ENCODE results near the gene C1QTNF1. TPM values are rescaled to one million over a fixed set of nuclear protein-coding genes. Genes with fewer than 3 reads are reported as not detected.

Gene C1QTNF1
- total RNA-seq, 4 donors from 2014 or later, result 58.8 to 135 (median 73.7) TPM

GRCh38 chr17:79085154-79085920 lies 61.4 kb downstream of the C1QTNF1 start:
- peaks cover 0 to 3% of the 10 kb centered on the region in 2 donors for H3K4me1 ChIP-seq
- H3K27ac ChIP-seq, result no peak overlapping the region
- no peak overlapping the region for H3K4me3 ChIP-seq (replicated peaks in 1 of 3)
- H3K27me3 ChIP-seq, result no peaks in the 10 kb centered on the region
- TF ChIP-seq POLR2A (IDR thresholded peaks at IDR 0.05), result no peak
- no peak for TF ChIP-seq CTCF (IDR thresholded peaks at IDR 0.05)
- 91 to 96% methylated on average over 9 to 24 of the region's 30 CpGs for WGBS, 2 donors
- peaks cover 18 to 32% of the 10 kb centered on the region in 2 donors for H3K36me3 ChIP-seq
- intact Hi-C loops (cut with DNase I), result no loop called here
- DNase-seq, result no peak
- no peaks in the 10 kb centered on the region for H3K9me3 ChIP-seq

GRCh38 chr17:79085921-79086551 lies 62.1 kb downstream of the C1QTNF1 start:
- peaks cover 18 to 26% of the 10 kb centered on the region in 2 donors for H3K36me3 ChIP-seq
- DNase-seq, result no peak
- no peaks in the 10 kb centered on the region for H3K27me3 ChIP-seq
- H3K4me3 ChIP-seq (replicated peaks in 1 of 3), result no peak overlapping the region
- no peaks in the 10 kb centered on the region for H3K9me3 ChIP-seq
- TF ChIP-seq POLR2A (IDR thresholded peaks at IDR 0.05) (no peak), CTCF (IDR thresholded peaks at IDR 0.05) (no peak)
- intact Hi-C loops (cut with DNase I), result no loop called here
- H3K27ac ChIP-seq, result no peak overlapping the region
- 93 to 98% methylated on average over 10 to 13 of the region's 28 CpGs for WGBS, 2 donors
- H3K4me1 ChIP-seq, result peaks cover 0 to 9% of the 10 kb centered on the region in 2 donors

DNA sequence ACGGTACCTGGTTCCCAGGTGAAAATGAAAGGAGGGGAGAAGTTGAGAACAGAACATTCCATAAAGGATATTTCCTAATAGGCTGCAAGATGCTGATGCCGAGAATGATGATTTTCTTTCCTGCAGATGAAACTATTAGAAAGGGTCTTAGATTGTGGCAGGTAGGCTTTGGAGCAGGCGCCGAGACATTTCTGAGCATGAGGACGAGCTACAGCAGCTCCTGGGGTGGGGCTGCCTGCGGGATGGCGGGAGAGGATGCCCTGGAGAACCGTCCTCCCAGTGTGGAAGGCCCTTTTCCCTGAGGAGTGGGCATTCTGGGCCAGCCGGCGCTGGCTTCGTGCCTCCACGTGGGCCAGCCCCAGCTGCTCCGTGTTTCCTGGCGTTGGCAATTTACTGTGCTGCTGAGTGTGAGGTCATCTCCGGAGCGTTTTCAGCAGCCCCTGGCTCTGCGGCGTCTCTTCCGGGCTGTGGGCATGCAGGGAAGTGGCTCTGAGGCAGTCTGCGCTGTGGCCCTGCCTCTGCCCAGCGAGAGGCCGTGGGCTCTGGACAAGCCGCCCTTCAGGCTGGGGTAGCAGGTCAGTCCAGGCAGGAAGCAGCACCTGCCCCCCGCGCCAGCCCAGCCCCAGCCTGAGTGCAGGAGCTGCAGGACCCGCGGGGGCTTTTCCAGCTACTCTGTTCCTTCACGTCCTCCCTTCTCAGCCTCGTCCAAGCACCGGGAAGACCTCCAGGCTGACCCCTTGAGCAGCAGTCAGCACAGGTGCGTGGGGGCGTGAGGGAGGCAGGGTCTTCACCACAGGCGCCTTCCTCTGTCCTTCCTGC lies 62.8 kb downstream of the C1QTNF1 start:
- Histone ChIP-seq H3K9me3 (no peaks in the 10 kb centered on the region), H3K27me3 (no peaks in the 10 kb centered on the region), H3K4me3 (replicated peaks in 1 of 3) (no peak overlapping the region), H3K27ac (no peak overlapping the region), H3K4me1 (peaks cover 0 to 9% of the 10 kb centered on the region in 2 donors), H3K36me3 (peaks cover 18 to 26% of the 10 kb centered on the region in 2 donors)
- WGBS, 2 donors, result 81 to 91% methylated on average over 19 to 28 of the region's 33 CpGs
- intact Hi-C loops (cut with DNase I), result no loop called here
- DNase-seq, result no peak
- TF ChIP-seq CTCF (IDR thresholded peaks at IDR 0.05) (no peak), POLR2A (IDR thresholded peaks at IDR 0.05) (no peak)

- peak; percentile 74 for DNase-seq
- H3K36me3 ChIP-seq, result peaks cover 18 to 26% of the 10 kb centered on the region in 2 donors
- H3K27me3 ChIP-seq, result no peaks in the 10 kb centered on the region
- H3K9me3 ChIP-seq, result no peaks in the 10 kb centered on the region
- intact Hi-C loops (cut with DNase I), result loop anchor here (2.0 kb wide), 1 partner anchor 305 kb away; no protein-coding TSS in a partner anchor
- peaks cover 0 to 9% of the 10 kb centered on the region in 2 donors for H3K4me1 ChIP-seq
- TF ChIP-seq POLR2A (IDR thresholded peaks at IDR 0.05) (no peak), CTCF (IDR thresholded peaks at IDR 0.05) (peak; percentile 79 to 93 (median 86))
- 40 to 52% methylated on average over 1 to 10 of the region's 12 CpGs for WGBS, 2 donors
- H3K27ac ChIP-seq, result no peak overlapping the region
- no peak overlapping the region for H3K4me3 ChIP-seq (replicated peaks in 1 of 3)
Observed at GRCh38 chr17:79087428-79088143, 63.6 kb downstream of the C1QTNF1 start.

Measured in thyroid gland (tissue), 4 donors.